Measurements from ENCODE around the gene KCNN3. TPM values are rescaled to one million over a fixed set of nuclear protein-coding genes. Genes with fewer than 3 reads are reported as not detected.
A peak's percentile ranks its signal among the peaks of the same experiment; 100 is the strongest.

The KCNN3 gene
- total and polyA plus RNA-seq, 4 donors = 0.47 to 4.9 (median 1.9) TPM

DNA sequence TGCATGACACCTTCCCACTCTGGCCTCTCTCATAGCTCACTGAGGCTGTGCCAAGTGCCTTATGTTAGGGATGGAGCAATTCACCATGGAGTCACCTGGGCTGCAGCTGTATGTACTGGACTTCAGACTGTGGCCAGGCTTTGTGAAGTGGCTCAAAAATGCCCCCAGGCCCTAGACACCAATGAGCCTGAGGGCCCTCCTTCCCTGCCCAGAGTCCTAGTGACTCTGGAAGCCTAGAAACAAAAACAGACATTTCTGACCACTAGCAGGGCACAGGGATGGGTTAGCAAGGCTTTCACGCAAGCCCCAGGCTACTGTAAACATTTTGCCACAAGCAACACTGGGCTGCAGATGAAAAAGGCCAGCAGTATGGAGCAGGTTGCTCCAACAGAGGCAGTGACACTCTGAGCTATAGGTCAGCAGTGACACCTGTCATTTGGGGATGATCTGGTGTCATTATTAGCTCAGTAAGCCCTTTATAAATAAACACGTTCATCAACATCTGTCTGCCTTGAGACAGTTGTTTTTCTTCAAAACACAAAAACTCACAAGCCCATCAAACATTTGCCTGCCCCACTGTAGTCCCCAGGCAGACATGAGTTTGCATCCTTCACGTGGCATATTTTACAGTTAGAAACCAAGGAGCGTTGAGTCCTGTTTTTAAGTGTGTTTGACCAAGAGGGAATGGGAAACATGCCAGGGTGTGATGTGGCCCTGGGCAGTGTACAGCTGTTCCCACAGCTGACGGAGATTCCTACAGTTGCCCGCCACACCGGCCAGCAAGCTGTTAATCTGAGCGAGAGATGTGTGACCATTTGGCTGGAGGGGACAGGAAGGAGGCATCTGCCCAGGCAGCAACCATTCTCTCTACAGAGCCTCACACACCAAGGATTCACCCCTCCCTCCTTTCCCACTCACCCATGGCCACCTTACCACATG lies 66.8 kb downstream of the KCNN3 start:
- Histone ChIP-seq H3K9me3 (ENCODE audit: control insufficient read depth in 4 of 4, insufficient read depth in 3 of 4, low read length in 3 of 4) (no peaks in the 10 kb centered on the region), H3K4me3 (no peak overlapping the region), H3K36me3 (ENCODE audit: control insufficient read depth in 4 of 4, insufficient read depth in 4 of 4, low read length in 4 of 4) (no peaks in the 10 kb centered on the region), H3K4me1 (ENCODE audit: control insufficient read depth in 5 of 5, insufficient read depth in 5 of 5, low read length in 5 of 5) (no peaks in the 10 kb centered on the region), H3K27ac (ENCODE audit: low read depth in 1 of 2, low read length in 1 of 2) (no peak overlapping the region), H3K27me3 (ENCODE audit: control insufficient read depth in 3 of 3, insufficient read depth in 3 of 3, low read length in 2 of 3) (peaks cover 0 to 28% (median 18%) of the 10 kb centered on the region in 3 donors), H3K9ac (ENCODE audit: insufficient read depth in 1 of 2, low read length in 2 of 2) (no peak overlapping the region)
- TF ChIP-seq, protein P1, sequence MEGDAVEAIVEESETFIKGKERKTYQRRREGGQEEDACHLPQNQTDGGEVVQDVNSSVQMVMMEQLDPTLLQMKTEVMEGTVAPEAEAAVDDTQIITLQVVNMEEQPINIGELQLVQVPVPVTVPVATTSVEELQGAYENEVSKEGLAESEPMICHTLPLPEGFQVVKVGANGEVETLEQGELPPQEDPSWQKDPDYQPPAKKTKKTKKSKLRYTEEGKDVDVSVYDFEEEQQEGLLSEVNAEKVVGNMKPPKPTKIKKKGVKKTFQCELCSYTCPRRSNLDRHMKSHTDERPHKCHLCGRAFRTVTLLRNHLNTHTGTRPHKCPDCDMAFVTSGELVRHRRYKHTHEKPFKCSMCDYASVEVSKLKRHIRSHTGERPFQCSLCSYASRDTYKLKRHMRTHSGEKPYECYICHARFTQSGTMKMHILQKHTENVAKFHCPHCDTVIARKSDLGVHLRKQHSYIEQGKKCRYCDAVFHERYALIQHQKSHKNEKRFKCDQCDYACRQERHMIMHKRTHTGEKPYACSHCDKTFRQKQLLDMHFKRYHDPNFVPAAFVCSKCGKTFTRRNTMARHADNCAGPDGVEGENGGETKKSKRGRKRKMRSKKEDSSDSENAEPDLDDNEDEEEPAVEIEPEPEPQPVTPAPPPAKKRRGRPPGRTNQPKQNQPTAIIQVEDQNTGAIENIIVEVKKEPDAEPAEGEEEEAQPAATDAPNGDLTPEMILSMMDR (IDR thresholded peaks at IDR 0.05; ENCODE audit: control extremely low read depth, extremely low read depth) = no peak
- ATAC-seq (ENCODE audit: insufficient read depth, low FRiP score) (no peak), DNase-seq (peak; percentile 44 to 50 (median 49))
- 62 to 81% methylated on average over 8 of the region's 8 CpGs for WGBS, 2 donors

- WGBS, 2 donors = 90 to 100% methylated on average over 2 of the region's 2 CpGs
- no peaks in the 10 kb centered on the region for H3K4me1 ChIP-seq (ENCODE audit: control insufficient read depth in 5 of 5, insufficient read depth in 5 of 5, low read length in 5 of 5)
- H3K36me3 ChIP-seq (ENCODE audit: control insufficient read depth in 4 of 4, insufficient read depth in 4 of 4, low read length in 4 of 4) = no peaks in the 10 kb centered on the region
- no peak overlapping the region for H3K27ac ChIP-seq (ENCODE audit: low read depth in 1 of 2, low read length in 1 of 2)
- no peak overlapping the region for H3K4me3 ChIP-seq
- ATAC-seq (ENCODE audit: insufficient read depth, low FRiP score) (no peak), DNase-seq (no peak)
- H3K9me3 ChIP-seq (ENCODE audit: control insufficient read depth in 4 of 4, insufficient read depth in 3 of 4, low read length in 3 of 4) = no peaks in the 10 kb centered on the region
- no peak overlapping the region for H3K9ac ChIP-seq (ENCODE audit: insufficient read depth in 1 of 2, low read length in 2 of 2)
- TF ChIP-seq, protein P1 (IDR thresholded peaks at IDR 0.05; ENCODE audit: control extremely low read depth, extremely low read depth) = no peak
- peaks cover 0 to 20% (median 11%) of the 10 kb centered on the region in 3 donors for H3K27me3 ChIP-seq (ENCODE audit: control insufficient read depth in 3 of 3, insufficient read depth in 3 of 3, low read length in 2 of 3)
These were observed 67.6 kb downstream of the KCNN3 start for GRCh38 chr1:154802336-154802969.

GRCh38 chr1:154801234-154802011 lies 68.7 kb downstream of the KCNN3 start:
- DNase-seq = no peak
- Histone ChIP-seq H3K9me3 (ENCODE audit: control insufficient read depth in 4 of 4, insufficient read depth in 3 of 4, low read length in 3 of 4) (no peaks in the 10 kb centered on the region), H3K4me1 (ENCODE audit: control insufficient read depth in 5 of 5, insufficient read depth in 5 of 5, low read length in 5 of 5) (no peaks in the 10 kb centered on the region), H3K36me3 (ENCODE audit: control insufficient read depth in 4 of 4, insufficient read depth in 4 of 4, low read length in 4 of 4) (no peaks in the 10 kb centered on the region), H3K9ac (ENCODE audit: insufficient read depth in 1 of 2, low read length in 2 of 2) (no peak overlapping the region), H3K27me3 (ENCODE audit: control insufficient read depth in 3 of 3, insufficient read depth in 3 of 3, low read length in 2 of 3) (peaks cover 0 to 20% (median 5%) of the 10 kb centered on the region in 3 donors), H3K4me3 (no peak overlapping the region), H3K27ac (ENCODE audit: low read depth in 1 of 2, low read length in 1 of 2) (no peak overlapping the region)
- TF ChIP-seq, protein P1 (IDR thresholded peaks at IDR 0.05; ENCODE audit: control extremely low read depth, extremely low read depth) = no peak
- WGBS, 2 donors = 86 to 89% methylated on average over 16 of the region's 16 CpGs
- ATAC-seq (ENCODE audit: insufficient read depth, low FRiP score) = no peak

All from lung (tissue), 12 donors.